ENCODE results near the gene DOK3. TPM values are rescaled to one million over a fixed set of nuclear protein-coding genes. Genes with fewer than 3 reads are reported as not detected.

Gene DOK3
- polyA plus RNA-seq, 1 experiment, result 0.50 TPM

DNA sequence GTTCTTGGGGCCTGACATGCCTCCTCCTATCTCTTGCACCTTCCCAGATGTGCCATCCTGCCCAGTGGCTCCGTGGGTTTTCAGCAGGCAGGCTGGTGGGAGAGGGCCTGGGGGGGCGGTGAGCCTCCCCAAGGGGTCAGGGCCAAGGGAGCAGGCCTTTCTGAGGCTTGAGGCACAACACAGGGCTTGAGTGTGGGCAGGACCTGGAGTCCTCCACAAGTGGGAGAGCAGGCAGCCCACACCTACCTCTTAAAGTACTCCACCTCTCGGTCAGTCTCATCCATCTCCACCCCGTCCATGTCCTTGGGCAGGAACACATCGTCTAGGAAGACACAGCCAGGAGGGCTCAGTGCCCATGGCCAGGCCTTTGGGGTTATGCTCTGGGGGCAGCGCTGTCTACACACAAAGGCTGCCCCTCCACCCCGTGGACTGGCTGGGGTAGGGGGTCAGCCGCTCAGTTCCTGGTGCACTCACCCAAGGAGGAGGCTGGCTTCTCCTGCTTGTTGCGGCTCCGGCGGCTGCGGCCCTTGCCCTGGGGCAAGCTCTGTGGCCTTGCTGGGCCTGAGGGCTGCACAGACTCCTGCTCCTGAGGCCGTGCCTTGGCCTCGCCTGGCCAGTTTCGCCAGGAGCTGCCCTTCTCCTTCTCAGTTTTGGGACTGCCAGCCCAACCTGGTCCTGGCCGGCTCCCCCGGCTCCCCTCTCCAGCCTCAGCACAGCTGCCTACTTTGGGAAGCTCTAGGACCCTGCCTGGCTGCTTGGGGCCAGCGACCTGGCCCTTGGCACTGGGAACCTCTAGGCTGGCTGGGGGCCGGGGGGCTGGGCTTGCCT lies 14.3 kb upstream of the DOK3 start:
- TF ChIP-seq CTCF (IDR thresholded peaks at IDR 0.05; ENCODE audit: low read depth, low read length), result no peak
- CTCF ChIA-PET, result interaction anchor here (1.1 kb wide), 1 partner anchor 23 kb away, joined by 4 read pairs; no protein-coding TSS in a partner anchor
- no peak for DNase-seq (ENCODE audit: low read depth, low spot score)
- POLR2A ChIA-PET, result no interaction called here
- Histone ChIP-seq H3K27me3 (ENCODE audit: control insufficient read depth, insufficient read depth, low read length) (no peaks in the 10 kb centered on the region), H3K27ac (ENCODE audit: low read depth, low read length) (no peak overlapping the region), H3K9me3 (ENCODE audit: control insufficient read depth, insufficient read depth, low read length) (no peaks in the 10 kb centered on the region; the same call in 1 of the 2 replicates), H3K4me3 (ENCODE audit: low read depth, low read length) (no peak overlapping the region)

DNA sequence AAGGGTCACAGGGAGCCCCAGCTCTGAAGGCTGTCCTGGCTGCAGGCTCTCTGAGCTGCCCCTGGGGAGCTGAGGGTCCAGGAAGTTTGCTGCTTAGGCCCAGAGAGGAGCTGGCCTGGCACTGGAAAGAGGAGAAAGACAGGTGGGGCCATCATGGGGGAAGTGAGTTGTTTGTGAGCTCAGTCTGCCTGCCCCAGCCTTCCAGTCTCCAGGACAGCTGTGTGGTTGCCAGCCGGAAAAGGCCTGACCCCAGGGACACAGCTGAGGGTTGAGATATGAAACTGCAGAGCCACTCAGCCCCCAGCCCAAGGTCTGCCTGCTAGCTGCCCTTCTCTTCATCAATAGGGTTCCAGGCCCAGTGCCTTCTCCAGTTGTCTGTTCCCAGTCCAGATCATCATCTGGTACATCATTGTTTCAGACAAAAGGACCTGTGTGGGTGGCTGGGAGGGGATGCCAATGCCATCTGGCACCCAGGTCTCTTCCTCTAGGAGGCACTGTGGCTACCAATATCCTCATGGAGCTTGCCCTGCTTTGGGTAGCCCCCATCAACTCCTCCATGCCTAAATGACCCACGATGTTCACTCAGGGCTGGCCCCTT lies 11.4 kb upstream of the DOK3 start:
- Histone ChIP-seq H3K4me3 (ENCODE audit: low read depth, low read length) (no peak overlapping the region), H3K27me3 (ENCODE audit: control insufficient read depth, insufficient read depth, low read length) (no peaks in the 10 kb centered on the region), H3K27ac (ENCODE audit: low read depth, low read length) (no peak overlapping the region), H3K9me3 (ENCODE audit: control insufficient read depth, insufficient read depth, low read length) (no peaks in the 10 kb centered on the region; the same call in 1 of the 2 replicates)
- POLR2A ChIA-PET, result interaction anchor here (0.6 to 1.3 kb wide), 2 partner anchors 25 to 28 kb away, joined by 6 to 7 read pairs; no protein-coding TSS in a partner anchor
- peak; percentile 20 for TF ChIP-seq CTCF (IDR thresholded peaks at IDR 0.05; ENCODE audit: low read depth, low read length)
- CTCF ChIA-PET, result interaction anchor here (0.5 to 1.2 kb wide), 2 partner anchors 22 to 25 kb away, joined by 3 to 4 read pairs; no protein-coding TSS in a partner anchor
- no peak for DNase-seq (ENCODE audit: low read depth, low spot score)

DNA sequence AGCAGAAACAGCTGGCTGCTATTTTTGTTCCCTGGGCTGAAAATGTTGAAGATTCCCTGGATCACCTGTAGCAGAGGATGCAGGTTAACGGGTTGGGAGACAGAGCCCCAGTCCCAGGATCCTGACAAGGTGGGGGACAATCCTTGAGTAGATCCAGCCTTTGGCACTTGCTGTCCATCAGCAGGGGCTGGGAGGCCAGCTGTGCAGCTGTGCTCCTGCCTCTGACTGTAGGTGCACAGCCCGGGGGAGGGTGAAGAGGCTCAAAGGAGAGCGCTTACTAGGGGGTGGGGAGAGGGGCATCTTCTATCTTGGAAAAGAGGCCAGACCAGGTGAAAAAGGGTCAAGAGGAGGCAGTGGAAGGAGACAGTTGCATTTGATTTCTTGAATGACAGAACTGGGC lies 10.6 kb upstream of the DOK3 start:
- Histone ChIP-seq H3K4me3 (ENCODE audit: low read depth, low read length) (no peak overlapping the region), H3K9me3 (ENCODE audit: control insufficient read depth, insufficient read depth, low read length) (no peaks in the 10 kb centered on the region; the same call in 1 of the 2 replicates), H3K27me3 (ENCODE audit: control insufficient read depth, insufficient read depth, low read length) (no peaks in the 10 kb centered on the region), H3K27ac (ENCODE audit: low read depth, low read length) (no peak overlapping the region)
- no peak for TF ChIP-seq CTCF (IDR thresholded peaks at IDR 0.05; ENCODE audit: low read depth, low read length)
- ChIA-PET CTCF (no interaction called here), POLR2A (interaction anchor here (0.6 kb wide), 1 partner anchor 29 kb away, joined by 6 read pairs; no protein-coding TSS in a partner anchor)
- DNase-seq (ENCODE audit: low read depth, low spot score), result no peak

GRCh38 chr5:177519463-177520235 lies 10.0 kb upstream of the DOK3 start:
- Histone ChIP-seq H3K27me3 (ENCODE audit: control insufficient read depth, insufficient read depth, low read length) (no peaks in the 10 kb centered on the region), H3K4me3 (ENCODE audit: low read depth, low read length) (no peak overlapping the region), H3K27ac (ENCODE audit: low read depth, low read length) (no peak overlapping the region), H3K9me3 (ENCODE audit: control insufficient read depth, insufficient read depth, low read length) (no peaks in the 10 kb centered on the region; the same call in 1 of the 2 replicates)
- ChIA-PET CTCF (no interaction called here), POLR2A (no interaction called here)
- TF ChIP-seq CTCF (IDR thresholded peaks at IDR 0.05; ENCODE audit: low read depth, low read length), result no peak
- DNase-seq (ENCODE audit: low read depth, low spot score), result no peak

Measured in AG04450 (cell line).